Hematopoietic multipotent progenitor cell treated with erythropoietin and hydrocortisone succinate and interleukin-3 and kit ligand, for 4 days (in vitro differentiated cells): ENCODE results near the gene RPL19.

Experiments used
- DNase-seq: peaks from one replicate; pipeline ENCODE4 v3.0.0-alpha.2; 2015

RPL19 gene

DNA sequence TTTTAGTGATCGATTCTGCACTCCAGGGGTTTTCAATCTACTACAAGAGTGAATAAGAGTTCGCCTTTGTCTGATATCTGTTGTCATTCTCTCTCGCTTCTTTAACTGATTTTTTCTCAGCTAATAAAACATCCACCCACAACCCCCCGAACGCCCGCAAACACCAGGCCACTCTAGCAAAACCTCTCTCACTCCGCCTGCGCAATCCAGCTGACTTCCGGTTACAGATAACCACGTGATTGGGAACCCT, 338 bp upstream of the RPL19 start:
- peak; percentile 98 for DNase-seq

DNA sequence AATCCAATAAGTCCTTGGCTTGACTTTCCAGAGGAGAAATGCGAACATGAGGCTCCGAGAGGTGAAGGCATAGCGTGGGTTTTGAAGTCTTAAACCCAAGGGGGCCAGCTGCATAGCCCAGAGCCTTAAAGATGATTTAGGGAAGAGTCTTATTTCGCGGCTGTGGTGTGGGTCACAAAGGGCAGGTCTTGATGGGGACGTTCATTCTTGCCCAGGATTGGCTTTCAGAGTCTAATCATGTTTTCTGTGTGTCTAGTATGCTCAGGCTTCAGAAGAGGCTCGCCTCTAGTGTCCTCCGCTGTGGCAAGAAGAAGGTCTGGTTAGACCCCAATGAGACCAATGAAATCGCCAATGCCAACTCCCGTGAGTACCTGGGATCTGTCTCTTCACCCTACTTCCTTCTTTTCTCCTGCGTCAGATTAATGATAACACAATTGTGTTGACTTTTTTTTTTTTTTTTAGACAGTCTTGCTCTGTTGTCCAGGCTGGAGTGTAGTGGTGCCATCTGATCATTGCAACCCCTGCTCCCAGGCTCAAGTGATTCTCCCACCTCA, 951 bp downstream of the RPL19 start:
- DNase-seq, result peak; percentile 59

DNA sequence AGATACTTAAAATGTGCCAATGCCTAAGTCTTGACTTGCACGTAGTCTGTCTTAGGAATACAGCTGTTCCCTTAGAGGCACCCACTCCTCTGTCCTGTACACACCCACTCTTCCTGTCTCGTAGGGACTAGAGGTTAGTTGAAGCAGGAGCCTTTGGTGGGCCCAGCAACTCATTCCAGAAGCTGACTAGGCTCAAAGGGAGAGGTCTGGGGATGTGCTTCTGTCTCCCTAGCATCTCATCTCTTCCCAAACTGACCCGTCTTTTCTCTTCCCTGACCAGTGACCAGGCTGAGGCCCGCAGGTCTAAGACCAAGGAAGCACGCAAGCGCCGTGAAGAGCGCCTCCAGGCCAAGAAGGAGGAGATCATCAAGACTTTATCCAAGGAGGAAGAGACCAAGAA, 4.2 kb downstream of the RPL19 start:
- DNase-seq, result no peak

DNA sequence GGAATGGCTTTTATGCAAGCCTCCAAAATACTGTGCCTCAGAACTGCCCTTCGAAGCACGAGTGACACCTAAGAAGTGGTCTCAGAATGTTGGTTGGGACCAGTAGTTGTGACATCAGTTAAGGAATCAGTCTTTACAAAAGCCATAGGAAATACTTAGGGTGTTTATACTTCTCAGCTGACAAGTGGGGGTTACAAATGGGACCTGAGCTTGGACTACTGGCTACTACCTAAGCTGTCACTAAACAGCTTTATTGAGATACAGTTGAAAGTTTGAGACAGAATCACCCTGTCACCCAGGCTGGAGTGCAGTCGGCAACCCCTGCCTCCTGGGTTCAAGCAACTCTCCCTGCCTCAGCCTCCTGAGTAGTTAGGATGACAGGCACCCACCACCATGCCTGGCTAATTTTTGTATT, 5.0 kb downstream of the RPL19 start:
- DNase-seq, result peak; percentile 34

DNA sequence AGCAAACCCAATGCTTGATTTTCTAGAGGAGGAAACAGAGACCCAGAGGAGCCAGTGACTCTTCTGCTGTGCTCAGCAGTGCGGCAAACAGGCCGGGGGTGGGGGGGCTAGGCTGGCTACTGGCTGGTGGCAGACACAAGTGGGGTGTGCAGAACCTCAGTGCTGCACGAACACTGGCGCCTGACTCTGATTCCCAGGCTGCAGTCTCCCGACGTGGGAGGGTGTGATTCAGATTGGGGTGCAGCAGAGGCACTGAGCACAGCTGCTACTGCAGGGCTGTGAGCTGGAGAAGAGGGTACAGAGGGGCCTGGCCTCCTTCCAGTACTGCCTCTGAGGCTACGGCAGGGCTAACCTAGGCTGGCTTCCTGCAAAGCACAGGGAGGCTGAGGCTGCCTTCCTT, 8.1 kb downstream of the RPL19 start:
- DNase-seq, result no peak

DNA sequence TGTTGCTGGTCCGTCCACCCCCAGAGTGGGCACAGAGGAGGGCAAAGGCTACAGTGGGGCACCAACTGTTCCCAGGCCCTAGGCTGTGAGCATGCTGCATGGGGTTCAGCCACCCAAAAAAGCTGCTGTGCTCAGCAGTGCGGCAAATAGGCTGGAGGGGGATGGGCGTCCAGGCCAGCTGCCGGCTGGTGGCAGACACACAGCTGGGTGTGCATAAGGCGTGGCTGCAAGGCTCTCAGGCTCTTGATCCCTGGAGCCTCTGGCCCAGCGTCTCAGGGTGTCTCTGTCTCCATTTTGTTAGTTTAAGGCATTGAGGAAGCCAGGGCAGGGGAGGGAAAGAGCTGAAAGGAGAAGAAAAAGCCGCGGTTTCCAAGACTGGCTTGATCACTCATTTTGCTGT, 8.8 kb downstream of the RPL19 start:
- peak; percentile 49 for DNase-seq

DNA sequence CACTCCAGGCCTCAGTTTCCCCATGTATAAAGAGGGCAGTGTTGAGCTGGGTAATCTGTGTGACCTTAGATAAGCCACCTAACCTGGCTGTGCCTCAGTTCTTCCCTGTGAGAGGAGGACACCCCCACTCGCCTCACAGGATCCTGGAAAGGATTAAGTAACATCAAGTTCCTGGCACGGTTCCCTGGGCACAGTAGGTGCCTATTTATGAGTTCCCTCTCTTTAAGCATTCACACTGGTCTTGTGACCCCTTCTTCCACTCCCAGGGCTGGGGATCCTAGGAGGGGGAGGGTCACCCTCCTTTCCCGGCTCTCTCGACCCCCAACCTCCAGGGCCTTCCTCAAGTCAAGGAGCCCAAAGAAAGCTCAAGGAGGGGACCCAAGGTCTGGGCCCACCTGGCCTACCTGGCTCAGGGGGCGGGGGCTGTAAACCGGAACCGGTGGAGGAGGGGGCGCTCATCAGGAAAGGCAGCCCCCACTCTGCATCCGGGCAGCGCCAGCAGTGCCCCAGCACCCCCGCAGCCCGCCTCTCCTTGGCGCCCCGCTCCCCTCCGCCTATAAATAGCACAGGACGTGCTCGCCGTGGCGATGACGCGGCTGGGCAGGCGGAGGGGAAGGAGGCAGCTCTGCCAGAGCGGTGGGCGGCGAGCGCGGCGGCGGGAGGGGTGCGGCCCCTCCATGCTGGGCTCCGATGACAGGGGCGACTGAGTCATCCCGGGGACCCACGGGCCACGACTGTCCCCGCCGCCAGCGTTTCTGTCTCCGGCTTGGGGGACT, 9.4 kb downstream of the RPL19 start:
- DNase-seq, result peak; percentile 58

DNA sequence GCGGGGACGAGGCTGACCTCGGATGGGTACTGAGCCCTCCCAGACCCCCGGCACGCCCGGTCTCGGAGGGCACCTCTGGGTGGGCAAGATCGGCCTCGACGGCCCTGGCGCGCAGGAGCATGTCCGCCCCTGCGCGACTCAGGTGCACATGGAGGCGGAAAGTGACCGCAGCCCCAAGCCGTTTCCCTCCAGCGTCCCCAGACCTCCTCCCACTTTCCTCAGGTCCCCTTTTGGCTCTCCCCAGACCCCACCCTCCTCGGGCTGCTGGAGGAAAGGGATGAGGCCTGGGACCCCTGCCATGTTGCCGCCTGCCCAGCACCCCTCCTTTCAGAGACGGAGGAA, 10.0 kb downstream of the RPL19 start:
- no peak for DNase-seq

DNA sequence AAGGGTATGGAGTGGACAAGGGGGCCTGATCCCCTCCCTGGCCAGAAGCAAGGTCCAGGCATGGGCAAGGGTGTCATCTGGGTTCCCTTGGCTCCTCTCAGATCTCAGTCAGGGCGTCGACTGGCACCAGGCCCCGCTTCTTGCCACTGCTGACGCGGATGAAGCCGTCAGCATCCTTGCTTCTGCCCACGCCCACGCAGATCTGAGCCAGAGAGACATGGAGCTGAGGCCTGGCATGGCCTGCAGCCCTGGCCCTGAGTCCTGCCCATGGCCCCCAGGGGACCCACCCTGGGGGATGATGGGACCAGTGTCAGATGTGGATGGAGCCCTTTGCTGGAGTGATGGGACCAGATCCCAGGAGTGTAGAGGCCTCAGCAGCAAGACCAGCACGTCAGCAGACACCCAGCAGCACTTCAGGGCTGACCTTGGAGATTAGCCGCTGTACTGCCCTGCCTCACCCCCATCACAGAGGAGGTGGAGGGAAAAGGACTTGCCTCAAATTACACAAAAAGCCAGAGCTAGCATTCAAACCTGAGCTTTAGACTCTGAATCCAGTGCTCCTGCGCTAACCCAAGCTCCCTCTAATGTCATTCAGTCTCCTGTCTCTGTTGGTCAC, 12.2 kb downstream of the RPL19 start:
- DNase-seq, result peak; percentile 35

DNA sequence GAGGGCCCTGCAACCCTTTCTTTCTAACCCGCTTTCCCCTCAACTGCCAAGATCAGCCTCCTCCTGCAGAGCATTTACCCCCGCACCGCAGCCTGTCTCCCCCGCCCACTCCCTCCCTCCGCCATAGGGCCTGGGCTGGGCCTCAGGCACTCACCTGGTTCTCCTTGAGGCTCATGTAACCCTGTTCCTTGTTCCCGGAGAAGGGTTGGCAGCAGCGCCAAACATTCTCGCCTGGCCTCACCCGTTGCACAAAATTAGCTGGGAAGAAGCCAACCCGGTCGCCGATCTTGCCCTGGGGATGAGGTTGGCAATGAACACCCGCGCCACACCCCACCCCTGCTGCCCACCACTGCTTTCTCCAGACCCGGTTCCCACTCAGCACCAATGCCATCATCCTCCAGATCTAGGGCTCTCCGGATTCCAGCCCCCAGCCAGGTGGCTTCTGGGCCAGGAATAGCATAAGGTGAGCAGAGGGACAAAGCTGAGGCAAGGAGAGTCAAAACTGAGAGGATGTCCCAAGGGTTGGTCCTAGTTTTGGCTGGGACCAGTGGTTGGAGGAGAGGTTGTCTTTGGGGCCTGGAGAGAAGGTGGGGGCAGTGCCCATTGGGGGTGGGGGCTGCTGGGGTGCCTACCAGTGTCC, 12.9 kb downstream of the RPL19 start:
- DNase-seq, result no peak

DNA sequence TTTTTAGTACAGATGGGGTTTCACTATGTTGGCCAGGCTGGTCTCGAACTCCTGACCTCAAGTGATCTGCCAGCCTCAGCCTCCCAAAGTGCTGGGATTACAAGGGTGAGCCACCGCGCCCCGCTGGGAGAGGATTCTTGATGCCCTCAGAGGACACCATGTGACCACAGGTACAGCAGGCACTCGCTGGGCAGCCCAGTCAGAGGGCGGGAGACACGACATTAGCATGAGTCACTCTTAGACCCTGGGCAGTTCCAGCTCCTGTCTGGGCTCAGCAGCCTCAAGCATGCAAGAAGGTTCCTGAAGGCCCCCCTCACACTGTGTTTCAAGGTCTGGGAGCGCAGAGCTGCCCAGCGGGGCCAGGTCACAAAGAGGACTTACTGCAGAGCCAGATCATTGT, 13.8 kb downstream of the RPL19 start:
- no peak for DNase-seq

DNA sequence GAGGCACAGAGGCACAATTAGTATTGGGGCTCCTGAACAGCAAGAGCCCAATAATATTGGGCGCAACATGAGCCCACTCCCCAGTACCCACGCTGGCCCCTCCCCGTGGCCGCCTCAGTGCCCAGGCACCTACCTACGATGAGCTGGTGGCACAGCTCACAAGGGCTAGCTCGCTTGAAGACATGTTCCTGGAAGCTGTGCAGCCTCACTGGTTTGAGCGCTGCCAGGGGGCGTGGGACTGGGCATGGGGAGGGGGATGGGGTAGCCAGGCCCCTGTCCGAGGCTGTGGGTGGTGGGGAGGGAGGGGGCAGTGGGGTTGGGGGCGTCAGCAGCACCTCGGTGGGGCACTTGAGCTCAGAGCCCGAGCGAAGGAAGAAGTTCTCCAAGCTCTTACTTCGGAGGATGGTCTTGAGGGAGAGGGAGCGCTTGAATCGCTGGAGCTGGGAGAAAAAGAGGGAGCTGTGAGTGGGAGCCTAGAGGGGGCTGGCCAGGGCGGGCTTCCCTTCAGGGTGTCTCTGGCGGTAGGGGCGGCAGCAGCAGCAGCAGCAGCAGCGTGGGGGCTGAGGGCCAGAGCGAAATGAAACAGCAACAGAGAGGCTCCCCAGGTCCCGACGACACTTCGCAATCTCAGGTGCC, 17.8 kb downstream of the RPL19 start:
- DNase-seq, result no peak

DNA sequence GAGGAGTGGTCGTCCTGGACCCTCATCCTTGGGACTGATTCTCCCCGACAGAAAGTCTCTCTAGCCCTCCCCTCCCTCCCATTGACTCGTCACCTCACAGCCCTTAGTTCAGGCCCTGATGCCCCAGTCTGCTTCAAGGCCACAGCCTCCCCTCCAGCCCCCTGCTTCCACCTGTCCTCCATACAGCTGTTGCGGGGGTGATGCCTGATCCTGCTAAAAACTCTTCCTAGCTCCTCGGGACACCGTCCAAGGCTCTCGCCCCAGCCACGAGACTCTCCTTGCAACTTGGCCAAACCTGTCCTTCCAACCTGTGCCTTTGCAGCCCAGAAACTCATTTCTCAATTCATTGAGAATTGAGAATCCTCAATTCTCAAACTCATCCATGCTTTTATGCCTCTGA, 18.8 kb downstream of the RPL19 start:
- DNase-seq, result no peak

DNA sequence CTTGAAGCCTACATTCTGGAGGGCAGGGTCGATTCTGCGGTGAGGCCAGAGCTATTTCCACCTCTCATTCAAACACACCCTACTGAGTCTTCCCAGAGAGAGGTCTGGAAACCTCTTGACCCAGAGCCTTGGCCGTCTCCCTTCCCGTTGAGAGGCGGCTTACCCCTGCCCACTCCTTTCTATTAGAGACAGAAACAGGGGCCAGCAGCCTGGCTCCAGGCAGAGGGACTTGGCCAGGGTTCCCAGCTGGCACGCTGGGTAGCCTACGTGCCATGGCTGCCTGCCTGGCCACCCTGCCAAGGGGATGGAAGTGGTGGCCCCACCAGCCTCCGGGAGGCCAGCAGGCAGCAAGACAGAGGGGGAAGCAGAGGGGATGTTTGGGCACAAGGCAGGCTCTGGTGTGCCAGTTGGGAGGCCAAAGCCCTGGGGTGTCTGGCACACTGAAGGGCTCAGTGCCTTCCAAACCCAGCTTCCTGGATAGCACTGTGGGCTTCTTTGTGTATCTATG, 19.6 kb downstream of the RPL19 start:
- DNase-seq, result no peak

DNA sequence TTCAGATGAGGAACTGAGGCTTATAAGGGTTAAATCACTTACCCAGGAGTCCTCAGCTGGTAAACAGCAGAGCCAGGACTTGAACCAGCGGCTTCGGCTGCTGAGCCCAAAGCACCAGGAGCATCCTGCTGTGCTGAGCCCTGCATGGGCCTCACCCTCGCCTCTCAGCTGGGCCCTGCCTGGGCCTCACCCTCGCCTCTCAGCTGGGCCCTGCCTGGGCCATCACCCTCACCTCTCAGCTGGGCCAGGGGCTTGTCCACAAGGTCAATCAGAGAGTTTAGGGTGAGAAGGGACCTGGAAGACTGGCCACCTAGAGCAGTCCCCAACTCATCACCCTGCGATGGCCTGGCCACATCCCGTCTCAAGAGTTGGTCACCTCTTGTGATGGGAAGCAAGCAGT, 21.5 kb downstream of the RPL19 start:
- no peak for DNase-seq

DNA sequence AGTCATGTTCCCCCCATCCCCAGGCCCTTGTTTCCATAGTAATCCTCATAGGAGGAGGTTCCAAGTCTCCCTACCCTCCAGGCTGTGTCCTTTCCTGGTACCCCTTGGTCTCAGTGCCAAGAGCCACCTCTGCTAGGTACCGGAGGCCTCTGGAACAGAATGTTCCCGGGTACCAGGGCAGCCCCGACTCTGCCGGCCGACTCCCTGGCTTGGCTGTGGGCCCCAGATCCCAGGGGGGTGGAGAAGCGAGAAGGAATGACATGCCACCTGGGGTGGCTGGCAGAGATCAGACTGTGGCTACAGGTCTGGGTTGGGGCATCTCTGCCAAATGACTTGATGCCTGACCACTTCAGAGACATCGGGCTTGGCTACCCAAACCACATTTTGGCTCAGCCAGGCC, 22.1 kb downstream of the RPL19 start:
- no peak for DNase-seq

DNA sequence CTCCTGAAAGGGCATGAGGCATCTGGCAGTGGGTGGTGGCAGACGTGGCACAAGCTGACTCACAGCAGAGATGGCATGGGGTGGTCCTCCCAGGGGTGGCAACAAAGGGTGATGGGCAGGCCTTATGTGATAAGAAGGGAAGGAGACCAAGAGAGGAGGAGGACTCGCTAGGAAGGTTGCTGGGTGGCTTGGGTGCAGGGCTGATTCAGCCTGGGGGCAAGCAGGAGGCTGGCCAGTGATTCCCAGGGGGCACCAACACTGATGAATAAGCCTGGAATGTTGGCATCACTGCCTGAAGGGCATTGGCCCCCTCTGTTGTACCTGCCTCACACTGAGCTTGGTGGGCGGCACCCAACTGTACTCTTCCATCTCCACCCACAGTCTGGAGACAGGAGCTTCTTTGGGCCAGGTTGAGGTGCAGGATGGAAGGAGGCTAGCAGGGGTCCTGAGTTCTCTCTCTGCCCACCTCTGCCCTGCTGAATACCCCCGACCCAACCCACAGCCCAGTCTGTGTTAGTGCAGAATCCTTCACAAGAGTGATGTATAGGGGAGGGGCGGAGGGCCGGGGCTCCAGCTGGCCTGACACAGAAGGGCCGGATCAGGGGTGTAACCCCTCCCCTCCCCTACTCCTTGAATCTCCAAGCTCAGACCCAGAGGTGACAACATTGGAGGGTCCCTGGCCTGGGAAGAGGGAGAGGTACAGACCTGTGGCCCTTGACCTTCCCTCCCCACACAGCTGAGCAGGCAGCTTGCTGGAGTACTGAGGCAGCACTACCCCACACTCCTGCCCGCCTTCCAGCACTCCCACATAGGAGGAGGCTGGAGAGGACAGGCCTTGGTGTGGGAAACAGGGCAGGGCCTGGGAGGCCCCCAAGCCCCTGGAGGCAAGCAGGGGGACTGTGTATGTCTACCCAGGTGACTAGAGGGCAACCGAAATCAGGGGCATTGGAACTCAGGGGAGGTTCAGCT, 23.1 kb downstream of the RPL19 start:
- DNase-seq, result no peak

DNA sequence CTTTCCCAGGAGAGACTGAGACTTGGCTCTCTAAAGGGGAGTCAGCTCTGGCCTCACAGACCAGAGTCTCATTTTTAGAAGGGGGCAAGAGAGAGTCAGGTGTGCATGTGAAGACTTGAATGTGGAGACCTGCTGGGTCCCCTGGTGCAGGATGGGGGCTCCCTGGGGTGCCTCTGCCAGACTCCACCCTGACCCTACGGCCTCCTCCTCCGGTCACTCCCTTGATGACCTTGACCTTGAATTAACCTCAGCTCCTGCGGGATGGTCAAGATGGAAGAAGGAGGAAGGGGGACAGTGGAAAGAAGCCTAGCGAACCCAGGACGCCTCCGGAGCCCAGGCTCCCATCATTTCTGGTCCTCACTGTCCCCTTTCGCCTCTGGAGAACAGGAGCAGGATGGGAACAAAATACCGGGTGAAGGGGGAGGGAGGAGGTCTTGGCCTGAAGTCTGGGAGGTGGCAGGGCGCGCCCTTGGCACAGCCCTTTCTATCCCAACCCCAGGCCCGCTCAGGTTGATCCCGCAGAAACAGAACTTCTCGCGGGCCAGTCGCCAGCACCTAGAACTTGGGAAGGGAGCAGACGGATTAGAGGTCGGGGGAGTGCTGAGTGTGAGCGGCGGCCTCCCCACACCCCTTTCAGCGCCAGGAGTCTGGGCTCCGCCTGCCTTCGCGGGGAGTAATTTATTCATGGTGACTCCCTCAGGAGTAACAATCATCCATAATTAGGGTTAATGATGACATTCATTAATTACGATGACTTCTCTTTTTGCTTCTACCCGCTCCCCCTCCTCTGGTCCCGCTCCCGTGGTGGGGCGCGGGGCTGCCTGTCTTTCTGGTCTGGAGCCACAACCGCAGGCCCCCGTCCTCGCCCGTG, 24.1 kb downstream of the RPL19 start:
- DNase-seq, result no peak

DNA sequence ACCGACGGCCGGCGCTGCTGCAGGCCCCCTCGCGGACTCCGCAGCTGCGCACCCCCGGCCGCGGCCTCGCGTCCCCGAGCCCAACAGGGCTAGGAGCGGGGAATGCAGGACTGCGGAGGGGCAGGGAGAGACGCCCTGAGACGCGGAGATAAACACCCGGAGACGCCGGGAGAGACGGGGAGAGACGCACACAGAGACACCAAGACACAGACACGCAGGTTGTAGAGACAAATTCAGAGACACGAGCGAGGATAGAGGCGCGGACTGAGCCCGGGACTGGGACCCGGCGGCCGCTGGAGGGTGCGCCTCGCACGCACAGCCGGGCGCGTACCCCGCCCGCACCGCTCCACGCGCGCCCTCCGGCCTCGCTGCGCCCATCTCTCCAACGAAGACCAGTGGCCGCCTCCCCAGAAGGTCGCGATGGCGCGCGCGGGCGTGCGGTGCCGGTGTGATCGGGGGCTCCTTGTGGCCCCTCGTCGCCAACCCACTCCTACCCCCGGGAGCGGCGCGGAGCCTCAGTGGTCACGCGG, 24.8 kb downstream of the RPL19 start:
- DNase-seq, result no peak

DNA sequence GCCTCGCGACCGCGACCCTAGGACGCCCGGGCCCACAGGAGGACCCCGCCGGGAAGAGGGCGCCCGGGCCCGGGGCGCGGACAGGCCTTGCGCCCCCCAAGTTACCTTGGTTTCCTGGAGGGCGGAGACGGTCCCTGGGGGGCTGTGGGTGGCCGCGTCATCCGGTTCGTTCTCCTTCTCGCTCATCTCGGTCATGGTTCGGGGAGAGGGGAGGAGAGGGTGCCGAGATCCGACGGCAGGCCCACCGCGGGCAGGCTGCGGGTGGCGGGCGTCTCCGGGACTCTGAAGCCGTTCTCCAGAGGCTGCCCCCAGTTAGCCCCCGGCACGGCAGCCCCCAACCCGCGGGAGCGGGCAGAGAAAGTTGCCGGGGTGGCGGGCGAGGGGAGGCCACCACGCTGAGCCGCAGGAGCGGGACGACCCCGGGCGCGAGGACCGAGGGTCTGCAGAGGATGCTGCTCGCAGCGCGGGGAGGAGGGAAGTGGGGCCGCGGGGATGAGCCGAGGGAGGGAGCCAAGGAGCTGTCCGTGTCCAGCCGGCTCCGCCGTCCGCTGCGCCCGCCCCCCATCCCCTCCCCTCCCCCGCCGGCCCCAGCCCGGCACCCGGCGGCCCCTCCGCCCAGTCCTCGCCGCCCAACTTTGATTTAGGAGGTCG, 25.4 kb downstream of the RPL19 start, which contains the start of gene STAC2:
TSS of gene STAC2 (minus strand) at position 638 of the 651 bp plus-strand sequence. CDS start at position 195, 443 bp downstream.
- no peak for DNase-seq
